Loucy (cell line): ENCODE results near the gene KIF17.

Experiments
- H2AFZ ChIP-seq: fragments of 200-600 bp; sonication (generic); 2 replicates; pipeline ENCODE4 v1.6.0; 2016; ENCODE audit warnings: antibody characterized with exemption, mild to moderate bottlenecking, low read length, moderate library complexity
- H3F3A ChIP-seq: fragments of 200-600 bp; 2 replicates; pipeline ENCODE4 v1.6.0; 2016; ENCODE audit warnings: antibody characterized with exemption, low read depth, mild to moderate bottlenecking
- H3K27me3 ChIP-seq: fragments of 200-600 bp; sonication (generic); 2 replicates; pipeline ENCODE4 v1.6.1; 2014; ENCODE audit warnings: low read length, mild to moderate bottlenecking; ENCODE audit not compliant: insufficient read depth, poor library complexity, severe bottlenecking
- H3K36me3 ChIP-seq: fragments of 200-600 bp; sonication (generic); 2 replicates; pipeline ENCODE4 v1.6.1; 2016; ENCODE audit warnings: low read length; ENCODE audit not compliant: insufficient read depth
- H3K4me1 ChIP-seq: fragments of 200-600 bp; sonication (generic); 2 replicates; pipeline ENCODE4 v1.5.1; 2014; ENCODE audit warnings: low read length, mild to moderate bottlenecking; ENCODE audit not compliant: insufficient read depth, poor library complexity, severe bottlenecking
- H3K4me2 ChIP-seq: fragments of 200-600 bp; sonication (generic); 2 replicates; pipeline ENCODE4 v1.6.0; 2014; ENCODE audit warnings: antibody characterized with exemption, low read length, low read depth, mild to moderate bottlenecking; ENCODE audit not compliant: poor library complexity, severe bottlenecking
- H3K4me3 ChIP-seq: fragments of 200-600 bp; sonication (generic); 2 replicates; pipeline ENCODE4 v1.5.1; 2014; ENCODE audit warnings: low read length, mild to moderate bottlenecking, mixed read lengths; ENCODE audit not compliant: poor library complexity, severe bottlenecking
- H3K79me2 ChIP-seq: fragments of 200-600 bp; sonication (generic); 2 replicates; pipeline ENCODE4 v1.6.1; 2014; ENCODE audit warnings: low read length; ENCODE audit not compliant: insufficient read depth
- H3K9ac ChIP-seq: fragments of 200-600 bp; sonication (generic); 2 replicates; pipeline ENCODE4 v1.6.0; 2014; ENCODE audit warnings: mild to moderate bottlenecking, low read depth, low read length, moderate library complexity; ENCODE audit not compliant: poor library complexity, severe bottlenecking
- H3K9me2 ChIP-seq: fragments of 200-600 bp; sonication (generic); replicated peaks from 2 replicates; pipeline ENCODE4 v1.6.1; 2016; ENCODE audit warnings: low read depth, low read length, mixed read lengths
- H3K9me3 ChIP-seq: fragments of 200-600 bp; sonication (generic); 2 replicates; pipeline ENCODE4 v1.6.1; 2014; ENCODE audit warnings: mild to moderate bottlenecking, antibody characterized with exemption, low read length, low read depth; ENCODE audit not compliant: insufficient read depth
- H4K20me1 ChIP-seq: fragments of 200-600 bp; sonication (generic); 2 replicates; pipeline ENCODE4 v1.6.0; 2014; ENCODE audit warnings: antibody characterized with exemption, low read length, mild to moderate bottlenecking; ENCODE audit not compliant: insufficient read depth, poor library complexity, severe bottlenecking
- EZH2phosphoT487 ChIP-seq: fragments of 200-600 bp; IDR thresholded peaks from 2 replicates; pipeline ENCODE4 v1.6.1; 2018; ENCODE audit warnings: antibody characterized with exemption, mild to moderate bottlenecking, moderate library complexity, borderline replicate concordance
- TF ChIP-seq, protein P1 (sequence below): fragments of 200-600 bp; sonication (generic); conservative IDR thresholded peaks from 2 replicates; pipeline ENCODE4 v1.5.1; 2014; ENCODE audit warnings: mild to moderate bottlenecking, antibody characterized with exemption, low read length

KIF17 gene

DNA sequence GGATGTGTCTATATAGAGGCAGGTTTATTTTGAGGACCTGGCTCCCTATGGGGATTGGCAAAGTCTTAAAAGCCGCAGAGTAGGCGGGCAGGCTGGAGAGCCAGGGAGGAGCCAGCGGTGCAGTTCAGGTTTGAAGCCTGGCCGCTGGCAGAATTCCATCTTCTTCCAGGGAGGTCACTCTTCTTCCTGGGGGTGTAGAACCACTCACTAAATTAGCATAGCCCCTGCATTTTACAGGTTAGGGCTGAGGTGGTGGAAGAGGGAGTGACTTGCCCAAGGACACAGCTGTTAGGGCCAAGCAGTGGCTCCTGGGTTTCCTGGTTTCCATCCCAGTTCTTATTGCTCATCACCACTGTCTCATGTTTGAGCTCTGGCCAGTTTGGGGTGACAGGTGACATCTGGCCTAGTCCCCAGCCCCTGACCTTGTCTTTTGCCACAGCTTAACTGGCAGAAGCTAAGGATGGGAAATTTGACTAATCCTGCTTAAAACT lies 83.2 kb downstream of the KIF17 start:
- Histone ChIP-seq H3K27me3 (no peaks in the 10 kb centered on the region), H3K4me2 (peak overlapping the region; percentile 90), H3K9me3 (no peaks in the 10 kb centered on the region), H3K79me2 (no peaks in the 10 kb centered on the region), H4K20me1 (no peaks in the 10 kb centered on the region), H3K4me3 (peak overlapping the region; percentile 87), H2AFZ (peak overlapping the region; percentile 95), H3K36me3 (no peaks in the 10 kb centered on the region), H3K4me1 (no peaks in the 10 kb centered on the region), H3K9ac (peak overlapping the region; percentile 73), H3F3A (no peaks in the 10 kb centered on the region), H3K9me2 (no peaks in the 10 kb centered on the region)
- TF ChIP-seq, protein P1, sequence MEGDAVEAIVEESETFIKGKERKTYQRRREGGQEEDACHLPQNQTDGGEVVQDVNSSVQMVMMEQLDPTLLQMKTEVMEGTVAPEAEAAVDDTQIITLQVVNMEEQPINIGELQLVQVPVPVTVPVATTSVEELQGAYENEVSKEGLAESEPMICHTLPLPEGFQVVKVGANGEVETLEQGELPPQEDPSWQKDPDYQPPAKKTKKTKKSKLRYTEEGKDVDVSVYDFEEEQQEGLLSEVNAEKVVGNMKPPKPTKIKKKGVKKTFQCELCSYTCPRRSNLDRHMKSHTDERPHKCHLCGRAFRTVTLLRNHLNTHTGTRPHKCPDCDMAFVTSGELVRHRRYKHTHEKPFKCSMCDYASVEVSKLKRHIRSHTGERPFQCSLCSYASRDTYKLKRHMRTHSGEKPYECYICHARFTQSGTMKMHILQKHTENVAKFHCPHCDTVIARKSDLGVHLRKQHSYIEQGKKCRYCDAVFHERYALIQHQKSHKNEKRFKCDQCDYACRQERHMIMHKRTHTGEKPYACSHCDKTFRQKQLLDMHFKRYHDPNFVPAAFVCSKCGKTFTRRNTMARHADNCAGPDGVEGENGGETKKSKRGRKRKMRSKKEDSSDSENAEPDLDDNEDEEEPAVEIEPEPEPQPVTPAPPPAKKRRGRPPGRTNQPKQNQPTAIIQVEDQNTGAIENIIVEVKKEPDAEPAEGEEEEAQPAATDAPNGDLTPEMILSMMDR: no peak
- TF ChIP-seq EZH2phosphoT487: no peak

- Histone ChIP-seq H4K20me1 (no peaks in the 10 kb centered on the region), H3K9ac (peak overlapping the region; percentile 73), H3K9me2 (no peaks in the 10 kb centered on the region), H3K79me2 (no peaks in the 10 kb centered on the region), H3F3A (no peaks in the 10 kb centered on the region), H2AFZ (peak overlapping the region; percentile 95), H3K4me1 (no peaks in the 10 kb centered on the region), H3K4me2 (peak overlapping the region; percentile 90), H3K36me3 (no peaks in the 10 kb centered on the region), H3K9me3 (no peaks in the 10 kb centered on the region), H3K4me3 (peak overlapping the region; percentile 87), H3K27me3 (no peaks in the 10 kb centered on the region)
- TF ChIP-seq, protein P1: no peak
- TF ChIP-seq EZH2phosphoT487: no peak
Measured at GRCh38 chr1:20634065-20634593, 83.7 kb downstream of the KIF17 start.

- Histone ChIP-seq H3K4me3 (peak within 1 kb of the TSS; percentile 87), H3K4me2 (peak within 1 kb of the TSS; percentile 90), H3K4me1 (no peaks in the 10 kb centered on the region), H3K36me3 (no peaks in the 10 kb centered on the region), H3K9ac (peak within 1 kb of the TSS; percentile 73), H4K20me1 (no peaks in the 10 kb centered on the region), H3F3A (no peaks in the 10 kb centered on the region), H3K9me2 (no peaks in the 10 kb centered on the region), H3K9me3 (no peaks in the 10 kb centered on the region), H3K27me3 (no peaks in the 10 kb centered on the region), H3K79me2 (no peaks in the 10 kb centered on the region), H2AFZ (peak within 1 kb of the TSS; percentile 95)
- TF ChIP-seq EZH2phosphoT487: no peak
- TF ChIP-seq, protein P1: peak; percentile 95
Measured at GRCh38 chr1:20633190-20634064, 84.4 kb downstream of the KIF17 start, which contains the start of gene PINK1. PINK1 (plus strand) TSS chr1:20633458; CDS start chr1:20633549, 91 bp downstream.
